Gastrocnemius medialis (tissue), 4 donors: Measurements from ENCODE around the gene CRISP2. TPM values are rescaled to one million over a fixed set of nuclear protein-coding genes. Genes with fewer than 3 reads are reported as not detected.

ENCODE experiments used
- ATAC-seq, 2 donors: fragments of 150-250 bp; one replicate each; pipeline ENCODE4 v1.9.1; 2016
- DNase-seq, 2 donors: peaks; one replicate each; pipeline ENCODE4 v3.0.0-alpha.2; 2019
- H3K27ac ChIP-seq, 4 donors: fragments of 200-600 bp; sonication (generic); 1 replicate in 1 of 4; 2 replicates in 3 of 4; pipeline ENCODE4 v1.5.1; 2016 to 2018; ENCODE audit warnings: mild to moderate bottlenecking in 2 of 4, moderate library complexity in 1 of 4
- H3K27me3 ChIP-seq, 3 donors: fragments of 200-600 bp; sonication (generic) in 2 of 3; 1 replicate in 1 of 3; 2 replicates in 2 of 3; pipeline versions ENCODE4 v1.5.1 to v1.6.0; 2016 to 2019; ENCODE audit warnings: mild to moderate bottlenecking in 1 of 3, moderate library complexity in 1 of 3
- H3K36me3 ChIP-seq, 2 donors: fragments of 200-600 bp; sonication (generic) in 1 of 2; one replicate each; pipeline ENCODE4 v1.5.1; 2017 to 2018
- H3K4me1 ChIP-seq, 2 donors: fragments of 200-600 bp; sonication (generic) in 1 of 2; one replicate each; pipeline ENCODE4 v1.5.1; 2016 to 2017; ENCODE audit warnings: mild to moderate bottlenecking in 2 of 2
- H3K4me3 ChIP-seq, 4 donors: fragments of 200-600 bp; sonication (generic) in 3 of 4; 1 replicate in 1 of 4; 2 replicates in 3 of 4; pipeline ENCODE4 v1.5.1; 2016 to 2019; ENCODE audit warnings: mild to moderate bottlenecking in 2 of 4
- H3K9me3 ChIP-seq, 3 donors: fragments of 200-600 bp; sonication (generic) in 2 of 3; 1 replicate in 1 of 3; 2 replicates in 2 of 3; pipeline ENCODE4 v1.5.1; 2016 to 2019
- POLR2A ChIP-seq, 2 donors: fragments of 450-650 bp; IDR thresholded peaks; one replicate each; pipeline ENCODE4 v1.6.1; 2017; ENCODE audit warnings: antibody characterized with exemption in 2 of 2, mild to moderate bottlenecking in 2 of 2, moderate library complexity in 2 of 2
- in situ Hi-C, 4 donors: fragments of 200-750 bp; cut with MboI; loops; one replicate each; pipeline versions ENCODE4 v1.15.0 to v1.8.0; 2017; ENCODE audit warnings: low sequenced_read_pairs in 4 of 4
- intact Hi-C: fragments of 100-400 bp; cut with DNase I; formaldehyde crosslinking; loops from one replicate; pipeline ENCODE4 v1.15.1; 2023; ENCODE audit warnings: low total_unique reads
- total RNA-seq, 4 donors: library from RNA; depleted of rRNA; stranded (reverse); fragments of >200 nt; gene quantifications; one replicate each; pipeline versions ENCODE4 v1.1.0 to v1.2.3, GENCODE V29; 2016
- TF ChIP-seq, protein P1 (sequence below), 5 experiments: fragments of 450-650 bp in 3 of 5; fragments of 200-600 bp in 2 of 5; sonication (generic) in 2 of 5; IDR thresholded peaks in 4 of 5; conservative IDR thresholded peaks in 1 of 5; 1 replicate in 4 of 5; 2 replicates in 1 of 5; pipeline ENCODE4 v1.5.1; 2016 to 2019; ENCODE audit warnings: antibody characterized with exemption in 5 of 5, mild to moderate bottlenecking in 3 of 5, moderate library complexity in 3 of 5

Gene CRISP2, protein sequence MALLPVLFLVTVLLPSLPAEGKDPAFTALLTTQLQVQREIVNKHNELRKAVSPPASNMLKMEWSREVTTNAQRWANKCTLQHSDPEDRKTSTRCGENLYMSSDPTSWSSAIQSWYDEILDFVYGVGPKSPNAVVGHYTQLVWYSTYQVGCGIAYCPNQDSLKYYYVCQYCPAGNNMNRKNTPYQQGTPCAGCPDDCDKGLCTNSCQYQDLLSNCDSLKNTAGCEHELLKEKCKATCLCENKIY
- total RNA-seq: not detected

GRCh38 chr6:49713346-49713745 is at the start of gene CRISP2:
Gene CRISP2 (minus strand): TSS chr6:49713543. CDS start chr6:49709196, 4,347 bp downstream.
- Histone ChIP-seq H3K36me3 (no peaks in the 10 kb centered on the region), H3K27ac (no peak within 1 kb of the TSS), H3K9me3 (no peaks in the 10 kb centered on the region), H3K4me3 (no peak within 1 kb of the TSS), H3K27me3 (no peaks in the 10 kb centered on the region), H3K4me1 (no peaks in the 10 kb centered on the region)
- intact Hi-C loops: no loop called here
- ATAC-seq: no peak
- no peak for DNase-seq
- TF ChIP-seq, protein P1, sequence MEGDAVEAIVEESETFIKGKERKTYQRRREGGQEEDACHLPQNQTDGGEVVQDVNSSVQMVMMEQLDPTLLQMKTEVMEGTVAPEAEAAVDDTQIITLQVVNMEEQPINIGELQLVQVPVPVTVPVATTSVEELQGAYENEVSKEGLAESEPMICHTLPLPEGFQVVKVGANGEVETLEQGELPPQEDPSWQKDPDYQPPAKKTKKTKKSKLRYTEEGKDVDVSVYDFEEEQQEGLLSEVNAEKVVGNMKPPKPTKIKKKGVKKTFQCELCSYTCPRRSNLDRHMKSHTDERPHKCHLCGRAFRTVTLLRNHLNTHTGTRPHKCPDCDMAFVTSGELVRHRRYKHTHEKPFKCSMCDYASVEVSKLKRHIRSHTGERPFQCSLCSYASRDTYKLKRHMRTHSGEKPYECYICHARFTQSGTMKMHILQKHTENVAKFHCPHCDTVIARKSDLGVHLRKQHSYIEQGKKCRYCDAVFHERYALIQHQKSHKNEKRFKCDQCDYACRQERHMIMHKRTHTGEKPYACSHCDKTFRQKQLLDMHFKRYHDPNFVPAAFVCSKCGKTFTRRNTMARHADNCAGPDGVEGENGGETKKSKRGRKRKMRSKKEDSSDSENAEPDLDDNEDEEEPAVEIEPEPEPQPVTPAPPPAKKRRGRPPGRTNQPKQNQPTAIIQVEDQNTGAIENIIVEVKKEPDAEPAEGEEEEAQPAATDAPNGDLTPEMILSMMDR (IDR thresholded peaks at IDR 0.05 in 4 of 5, conservative IDR thresholded peaks at IDR 0.05 in 1 of 5): no peak
- TF ChIP-seq POLR2A (IDR thresholded peaks at IDR 0.05): no peak
- in situ Hi-C loops: no loop called here

- no peak for DNase-seq
- intact Hi-C loops (no loop called here), in situ Hi-C loops (no loop called here)
- H3K4me3 ChIP-seq: no peak within 1 kb of the TSS
- H3K4me1 ChIP-seq: no peaks in the 10 kb centered on the region
- ATAC-seq: no peak
- no peak within 1 kb of the TSS for H3K27ac ChIP-seq
- H3K27me3 ChIP-seq: no peaks in the 10 kb centered on the region
- no peak for TF ChIP-seq POLR2A (IDR thresholded peaks at IDR 0.05)
- TF ChIP-seq, protein P1 (IDR thresholded peaks at IDR 0.05 in 4 of 5, conservative IDR thresholded peaks at IDR 0.05 in 1 of 5): no peak
- no peaks in the 10 kb centered on the region for H3K36me3 ChIP-seq
- H3K9me3 ChIP-seq: no peaks in the 10 kb centered on the region
Observed at GRCh38 chr6:49744259-49744658, 30.9 kb upstream of the CRISP2 start, which contains the start of gene CRISP3. Gene CRISP3 (minus strand): TSS chr6:49744388. CDS start chr6:49744367, 21 bp downstream.

- no peaks in the 10 kb centered on the region for H3K27me3 ChIP-seq
- H3K9me3 ChIP-seq: no peaks in the 10 kb centered on the region
- DNase-seq (no peak), ATAC-seq (no peak)
- intact Hi-C loops: no loop called here
- TF ChIP-seq POLR2A (IDR thresholded peaks at IDR 0.05): no peak
- TF ChIP-seq, protein P1 (IDR thresholded peaks at IDR 0.05 in 4 of 5, conservative IDR thresholded peaks at IDR 0.05 in 1 of 5): no peak
- H3K27ac ChIP-seq: no peak overlapping the region
- no peaks in the 10 kb centered on the region for H3K4me1 ChIP-seq
- in situ Hi-C loops: no loop called here
- H3K36me3 ChIP-seq: no peaks in the 10 kb centered on the region
- H3K4me3 ChIP-seq: no peak overlapping the region
Observed at GRCh38 chr6:49743429-49743828, 30.1 kb upstream of the CRISP2 start.

DNA sequence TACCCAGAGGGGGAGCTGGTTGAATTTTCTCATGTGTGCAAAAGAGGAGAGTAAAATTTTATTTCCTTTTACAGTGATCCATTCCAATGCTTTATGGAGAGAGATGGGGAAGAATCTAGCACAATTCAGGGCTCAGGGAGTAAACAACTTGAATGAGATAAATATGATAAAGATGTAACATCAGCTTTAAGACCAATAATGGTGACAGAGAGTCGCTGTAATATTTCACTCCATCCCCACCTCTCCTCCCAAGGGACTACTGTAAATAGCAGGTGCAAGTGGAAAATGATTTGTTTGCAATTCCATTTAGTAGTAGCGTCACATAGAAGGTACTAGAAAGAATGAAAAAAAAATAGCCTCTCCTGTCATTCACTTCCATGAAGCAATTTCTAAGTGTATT is 26.1 kb upstream of the CRISP2 start:
- H3K27me3 ChIP-seq: no peaks in the 10 kb centered on the region
- intact Hi-C loops: no loop called here
- DNase-seq: no peak
- H3K4me3 ChIP-seq: no peak overlapping the region
- H3K36me3 ChIP-seq: no peaks in the 10 kb centered on the region
- in situ Hi-C loops: no loop called here
- no peak for TF ChIP-seq POLR2A (IDR thresholded peaks at IDR 0.05)
- TF ChIP-seq, protein P1 (IDR thresholded peaks at IDR 0.05 in 4 of 5, conservative IDR thresholded peaks at IDR 0.05 in 1 of 5): no peak
- no peak for ATAC-seq
- H3K4me1 ChIP-seq: no peaks in the 10 kb centered on the region
- no peaks in the 10 kb centered on the region for H3K9me3 ChIP-seq
- H3K27ac ChIP-seq: no peak overlapping the region
